GM18867 (cell line): Measurements from ENCODE around the gene EFCC1.

Experiments used
- ATAC-seq: cut with Tn5 transposase; IDR thresholded peaks from one replicate; pipeline ENCODE4 v1.9.1; 2021; ENCODE audit warnings: mild to moderate bottlenecking, moderate library complexity; ENCODE audit not compliant: unreplicated experiment

Gene EFCC1

GRCh38 chr3:129031476-129032215 lies 30.5 kb downstream of the EFCC1 start:
- ATAC-seq = no peak

DNA sequence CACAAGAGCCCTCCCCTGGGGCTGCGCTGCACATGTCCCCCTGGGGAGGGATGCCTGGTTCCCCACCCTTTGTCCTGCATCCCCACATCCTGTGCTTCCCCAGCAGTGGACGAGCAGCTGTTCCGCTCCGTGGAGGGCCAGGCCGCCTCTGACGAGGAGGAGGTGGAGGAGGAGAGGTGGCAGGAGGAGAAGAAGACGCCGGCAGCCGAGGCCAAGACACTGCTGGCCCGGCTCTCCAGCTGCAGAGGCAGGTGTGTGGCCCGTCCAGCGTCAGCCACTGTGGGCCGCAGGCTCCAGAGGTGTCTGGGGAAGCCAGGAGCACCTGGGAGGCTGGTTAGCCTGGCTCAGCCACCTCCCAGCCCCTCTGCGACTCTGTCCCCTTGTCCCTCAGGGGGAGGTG lies 31.6 kb downstream of the EFCC1 start:
- ATAC-seq = no peak

DNA sequence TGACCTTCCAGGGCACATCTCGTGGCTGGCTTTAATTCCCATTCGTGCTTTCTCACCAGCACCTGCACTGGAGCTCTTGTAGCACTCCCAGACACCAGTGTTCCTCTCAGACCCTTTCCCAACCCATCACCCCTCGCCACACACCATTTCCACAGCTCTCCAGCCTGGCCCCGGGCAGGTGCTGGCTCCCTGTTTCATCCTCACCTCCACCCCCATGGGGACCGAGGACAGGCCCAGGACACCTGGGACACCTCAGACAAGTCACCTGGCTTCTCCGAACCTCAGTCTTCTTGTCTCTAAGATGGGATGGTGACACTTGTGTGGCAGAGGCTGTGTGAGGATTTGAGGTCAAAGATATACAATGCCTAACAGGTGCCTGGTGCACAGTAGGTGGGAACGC lies 32.0 kb downstream of the EFCC1 start:
- ATAC-seq = no peak

GRCh38 chr3:129033633-129034321 lies 32.7 kb downstream of the EFCC1 start:
- no peak for ATAC-seq

DNA sequence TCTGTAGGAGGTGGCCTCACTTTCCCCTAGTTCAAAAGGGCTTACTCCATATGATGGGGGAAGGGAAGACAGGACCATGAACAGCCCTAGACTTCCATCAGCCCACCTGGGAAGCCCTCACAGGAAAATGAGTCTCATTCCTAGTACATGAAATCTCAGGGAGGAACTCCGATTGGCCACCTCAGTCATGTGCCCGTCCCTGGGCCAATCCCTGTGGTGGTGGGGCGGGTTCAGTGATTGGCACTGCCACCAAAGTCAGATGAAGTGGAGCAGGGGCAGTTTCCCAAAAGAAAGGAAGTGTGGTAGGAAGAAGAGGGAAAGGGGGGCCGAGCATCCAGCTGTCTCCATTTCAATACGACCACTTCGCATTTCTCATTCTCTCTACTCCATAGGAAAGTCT lies 33.5 kb downstream of the EFCC1 start:
- ATAC-seq = no peak

- no peak for ATAC-seq
These were observed 34.5 kb downstream of the EFCC1 start for GRCh38 chr3:129035360-129036221.

DNA sequence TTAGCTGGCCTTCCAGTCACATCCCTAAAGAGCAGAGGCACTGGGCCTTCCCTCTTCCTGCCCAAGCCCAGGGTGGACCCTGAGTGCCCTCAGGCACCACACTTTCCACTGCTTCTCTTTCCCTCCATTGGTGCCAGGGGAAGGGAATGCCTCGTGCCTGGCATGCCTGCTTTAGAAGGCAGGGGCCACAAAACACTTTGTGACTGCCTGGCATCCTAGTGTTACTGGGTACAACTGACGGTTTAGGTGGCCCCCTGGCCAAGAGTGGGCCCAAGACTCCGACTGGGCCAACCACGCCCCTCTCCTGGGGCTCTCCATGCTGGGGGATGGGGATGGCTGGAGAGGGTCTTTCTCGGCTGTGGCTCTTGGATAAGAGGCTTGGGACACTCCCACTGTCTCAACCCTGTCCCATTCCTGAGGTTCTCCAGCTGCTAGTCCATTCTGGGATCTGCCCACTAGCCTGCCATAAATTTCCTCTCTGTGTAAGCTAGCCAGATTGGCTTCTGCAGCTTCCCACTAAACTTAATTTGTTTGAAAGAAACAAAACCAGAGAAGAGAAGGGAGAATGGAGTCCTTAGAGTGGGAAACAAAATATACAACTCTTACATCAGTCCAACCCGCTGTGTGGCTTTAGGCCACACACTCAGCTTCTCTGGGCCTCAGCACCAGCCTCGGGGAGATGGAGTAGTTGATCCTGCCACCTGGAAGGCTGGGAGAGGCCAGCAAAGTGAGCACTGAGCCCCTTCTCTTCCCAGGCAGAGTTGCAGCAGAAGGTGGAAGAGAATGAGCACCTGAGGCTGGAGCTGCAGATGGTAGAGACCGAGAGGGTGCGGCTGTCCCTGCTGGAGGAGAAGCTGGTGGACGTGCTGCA lies 35.4 kb downstream of the EFCC1 start:
- ATAC-seq = no peak

GRCh38 chr3:129037093-129037419 lies 36.0 kb downstream of the EFCC1 start:
- no peak for ATAC-seq

- ATAC-seq = no peak
These were observed 37.2 kb downstream of the EFCC1 start for GRCh38 chr3:129038121-129038855.

GRCh38 chr3:129039271-129040038 lies 38.4 kb downstream of the EFCC1 start:
- no peak for ATAC-seq

GRCh38 chr3:129040039-129040336 lies 38.9 kb downstream of the EFCC1 start:
- ATAC-seq = no peak

- ATAC-seq = no peak
These were observed 39.6 kb downstream of the EFCC1 start for GRCh38 chr3:129040579-129041300.

DNA sequence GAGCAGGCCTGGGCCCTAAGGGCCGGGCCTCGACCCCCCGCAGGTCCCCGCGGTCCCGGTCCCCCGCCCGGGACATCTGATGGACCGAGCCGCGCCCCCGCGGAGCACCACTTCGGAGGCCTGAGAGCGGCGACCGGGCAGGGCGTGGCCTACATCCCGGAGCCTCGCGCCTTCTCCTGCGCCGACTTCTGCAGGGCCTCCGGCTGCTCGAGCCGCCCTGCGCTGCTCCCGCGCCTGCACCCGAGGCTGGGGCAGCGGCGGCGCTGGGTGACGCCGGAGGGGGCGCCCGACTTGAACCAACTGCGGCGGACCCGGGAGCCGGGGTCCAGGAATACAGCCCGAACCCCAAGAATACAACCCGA lies 44.6 kb downstream of the EFCC1 start:
- ATAC-seq = no peak

DNA sequence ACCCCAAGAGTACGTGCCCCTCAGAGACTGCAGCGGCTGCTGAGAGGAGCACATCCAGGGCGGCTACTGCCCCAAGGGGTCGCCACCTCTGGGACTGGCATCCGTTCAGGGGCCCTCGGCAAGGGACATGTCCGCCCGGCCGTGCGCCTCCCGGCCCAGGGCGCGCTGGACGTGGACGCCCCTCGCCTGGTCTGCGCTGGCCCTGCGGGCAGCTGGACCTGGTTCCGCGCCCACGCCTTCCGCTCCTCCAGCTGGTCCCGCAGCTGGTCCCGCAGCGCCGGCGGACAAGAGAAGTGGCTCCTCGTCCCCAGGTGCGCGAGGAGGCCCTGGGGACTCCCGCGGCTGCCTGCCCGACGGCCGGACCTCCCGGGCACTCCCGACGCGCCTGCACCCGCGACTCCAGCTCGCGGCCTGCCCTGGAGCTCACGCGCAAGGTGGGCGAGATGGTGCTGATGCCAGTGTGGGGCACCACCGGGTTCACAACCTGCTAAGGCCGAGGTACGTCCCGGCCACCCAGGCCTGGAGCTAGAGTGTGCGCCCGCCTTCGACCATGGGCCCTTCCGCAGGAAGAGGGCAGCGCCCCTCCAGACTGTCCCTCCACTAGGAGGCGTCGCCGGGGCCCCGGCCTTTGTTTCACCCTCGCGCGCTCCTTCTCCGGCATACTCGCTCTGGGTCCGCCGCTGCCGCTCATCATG lies 45.1 kb downstream of the EFCC1 start:
- no peak for ATAC-seq

DNA sequence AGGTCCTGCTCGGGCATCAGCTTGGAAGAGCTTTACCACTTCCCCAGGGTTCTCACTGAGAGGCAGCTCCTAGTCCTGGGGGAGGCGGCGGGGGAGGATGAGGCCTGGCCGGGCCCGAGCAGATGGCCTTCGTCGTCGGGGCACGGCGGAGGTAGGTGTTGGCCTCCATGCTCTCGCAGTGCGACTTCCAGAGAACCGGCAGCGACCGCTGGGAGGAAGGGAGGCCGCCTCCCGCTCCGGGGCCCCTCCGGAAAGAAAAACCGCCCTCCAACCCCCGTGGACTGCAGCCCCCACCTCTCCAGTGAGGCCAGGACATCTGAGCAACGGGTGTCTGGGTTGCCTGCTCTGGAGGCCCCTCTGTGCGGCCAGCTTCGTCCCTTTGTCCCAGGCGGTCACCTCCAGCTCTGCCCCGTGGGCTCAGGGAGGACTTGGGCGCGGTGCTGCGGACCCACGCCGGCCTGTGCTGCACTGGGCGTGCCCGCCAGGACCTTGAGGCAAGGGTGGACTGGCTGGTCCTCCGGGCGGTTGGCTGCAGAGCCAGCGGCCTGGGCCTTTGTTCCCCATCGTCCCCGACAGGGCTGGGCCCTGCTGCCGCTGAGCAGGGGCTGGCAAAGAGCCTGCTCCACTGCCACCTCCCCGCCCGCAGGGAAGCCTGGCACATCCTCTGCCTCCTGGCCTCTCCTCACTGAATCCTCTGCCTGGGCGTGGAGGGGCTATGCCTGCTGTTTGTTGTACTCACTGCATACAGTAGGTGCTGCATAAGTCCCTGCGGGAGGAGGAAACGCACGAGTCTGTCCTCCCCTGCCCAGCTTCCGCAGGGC lies 45.8 kb downstream of the EFCC1 start:
- ATAC-seq = no peak

- no peak for ATAC-seq
These were observed 46.4 kb downstream of the EFCC1 start for GRCh38 chr3:129047553-129047839.

DNA sequence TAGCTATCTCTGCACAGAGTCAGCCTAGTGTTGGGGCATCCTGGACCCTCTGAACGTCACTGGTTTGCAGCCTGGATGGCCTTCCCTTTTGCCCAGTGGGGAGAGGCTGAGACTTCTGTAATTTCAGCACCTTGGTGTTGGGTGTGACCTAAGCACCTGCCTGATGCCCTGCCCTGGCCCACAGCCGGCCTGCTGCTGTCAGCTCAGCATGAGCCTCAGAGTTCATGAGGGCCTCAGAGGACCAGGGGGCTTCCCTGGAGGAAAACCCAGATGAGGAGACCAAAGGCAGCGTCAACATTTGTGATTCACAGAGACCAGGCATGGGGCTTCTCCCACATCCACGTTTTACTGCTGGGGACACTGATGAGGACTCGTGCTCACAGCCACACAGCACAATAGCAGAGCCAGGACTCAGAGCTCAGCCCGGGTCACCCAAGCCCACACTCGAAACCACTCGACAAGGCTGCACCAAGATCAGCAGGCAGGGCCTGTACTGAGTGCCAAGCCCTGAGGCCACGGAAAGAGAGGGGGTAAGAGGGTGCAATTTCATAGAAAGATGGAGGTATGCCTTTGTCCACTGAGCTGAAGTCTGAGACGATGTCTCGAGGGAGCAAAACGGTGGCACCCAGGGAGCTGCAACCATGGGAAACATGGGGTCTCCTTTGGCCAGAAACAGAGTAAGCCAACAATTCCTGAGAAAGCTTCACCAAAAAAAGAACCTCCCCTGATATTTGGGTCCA lies 49.6 kb downstream of the EFCC1 start:
- ATAC-seq = no peak
